OCI-LY1 (cell line): ENCODE data around the gene MRTFB.

Source experiments
- EZH2 ChIP-seq: fragments of 200-600 bp; sonication (generic), shearing (Covaris generic); IDR thresholded peaks from 2 replicates; pipeline ENCODE4 v1.8.0; 2017; ENCODE audit warnings: borderline replicate concordance, mixed run types, mild to moderate bottlenecking, antibody characterized with exemption, low read length, moderate library complexity, mixed read lengths
- TF ChIP-seq, protein P1 (sequence below): fragments of 200-600 bp; sonication (generic), shearing (Covaris generic); IDR thresholded peaks from 2 replicates; pipeline ENCODE4 v1.5.1; 2017; ENCODE audit warnings: mild to moderate bottlenecking, antibody characterized with exemption, low read length, moderate library complexity, mixed read lengths

DNA sequence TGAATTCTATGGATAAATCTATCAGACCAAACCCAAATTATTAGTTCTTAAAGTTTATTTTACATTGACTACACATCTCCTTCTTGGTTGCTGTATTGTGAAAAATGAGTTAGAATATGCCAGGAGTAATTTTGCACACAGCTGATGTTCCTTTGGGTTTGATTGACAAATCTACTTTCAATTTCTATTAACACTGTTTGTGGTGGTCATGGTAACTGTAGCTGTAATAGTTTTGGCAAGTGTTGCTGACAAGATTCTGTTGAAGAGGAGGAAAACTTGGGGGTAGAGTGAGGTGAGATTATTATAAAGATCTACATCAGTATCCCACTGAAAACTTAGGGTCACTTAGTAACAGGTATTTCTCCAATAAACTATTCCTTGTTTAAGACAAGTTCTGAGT is 30.3 kb downstream of the MRTFB start:
- TF ChIP-seq, protein P1, sequence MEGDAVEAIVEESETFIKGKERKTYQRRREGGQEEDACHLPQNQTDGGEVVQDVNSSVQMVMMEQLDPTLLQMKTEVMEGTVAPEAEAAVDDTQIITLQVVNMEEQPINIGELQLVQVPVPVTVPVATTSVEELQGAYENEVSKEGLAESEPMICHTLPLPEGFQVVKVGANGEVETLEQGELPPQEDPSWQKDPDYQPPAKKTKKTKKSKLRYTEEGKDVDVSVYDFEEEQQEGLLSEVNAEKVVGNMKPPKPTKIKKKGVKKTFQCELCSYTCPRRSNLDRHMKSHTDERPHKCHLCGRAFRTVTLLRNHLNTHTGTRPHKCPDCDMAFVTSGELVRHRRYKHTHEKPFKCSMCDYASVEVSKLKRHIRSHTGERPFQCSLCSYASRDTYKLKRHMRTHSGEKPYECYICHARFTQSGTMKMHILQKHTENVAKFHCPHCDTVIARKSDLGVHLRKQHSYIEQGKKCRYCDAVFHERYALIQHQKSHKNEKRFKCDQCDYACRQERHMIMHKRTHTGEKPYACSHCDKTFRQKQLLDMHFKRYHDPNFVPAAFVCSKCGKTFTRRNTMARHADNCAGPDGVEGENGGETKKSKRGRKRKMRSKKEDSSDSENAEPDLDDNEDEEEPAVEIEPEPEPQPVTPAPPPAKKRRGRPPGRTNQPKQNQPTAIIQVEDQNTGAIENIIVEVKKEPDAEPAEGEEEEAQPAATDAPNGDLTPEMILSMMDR: no peak
- no peak for TF ChIP-seq EZH2
